CD4-positive, alpha-beta T cell treated with Interferon gamma for 1 hour (primary cell): ENCODE measurements around the gene REXO1.

ENCODE experiments used
- DNase-seq: peaks from one replicate; pipeline ENCODE4 v3.0.0-alpha.2; 2020

REXO1 gene

DNA sequence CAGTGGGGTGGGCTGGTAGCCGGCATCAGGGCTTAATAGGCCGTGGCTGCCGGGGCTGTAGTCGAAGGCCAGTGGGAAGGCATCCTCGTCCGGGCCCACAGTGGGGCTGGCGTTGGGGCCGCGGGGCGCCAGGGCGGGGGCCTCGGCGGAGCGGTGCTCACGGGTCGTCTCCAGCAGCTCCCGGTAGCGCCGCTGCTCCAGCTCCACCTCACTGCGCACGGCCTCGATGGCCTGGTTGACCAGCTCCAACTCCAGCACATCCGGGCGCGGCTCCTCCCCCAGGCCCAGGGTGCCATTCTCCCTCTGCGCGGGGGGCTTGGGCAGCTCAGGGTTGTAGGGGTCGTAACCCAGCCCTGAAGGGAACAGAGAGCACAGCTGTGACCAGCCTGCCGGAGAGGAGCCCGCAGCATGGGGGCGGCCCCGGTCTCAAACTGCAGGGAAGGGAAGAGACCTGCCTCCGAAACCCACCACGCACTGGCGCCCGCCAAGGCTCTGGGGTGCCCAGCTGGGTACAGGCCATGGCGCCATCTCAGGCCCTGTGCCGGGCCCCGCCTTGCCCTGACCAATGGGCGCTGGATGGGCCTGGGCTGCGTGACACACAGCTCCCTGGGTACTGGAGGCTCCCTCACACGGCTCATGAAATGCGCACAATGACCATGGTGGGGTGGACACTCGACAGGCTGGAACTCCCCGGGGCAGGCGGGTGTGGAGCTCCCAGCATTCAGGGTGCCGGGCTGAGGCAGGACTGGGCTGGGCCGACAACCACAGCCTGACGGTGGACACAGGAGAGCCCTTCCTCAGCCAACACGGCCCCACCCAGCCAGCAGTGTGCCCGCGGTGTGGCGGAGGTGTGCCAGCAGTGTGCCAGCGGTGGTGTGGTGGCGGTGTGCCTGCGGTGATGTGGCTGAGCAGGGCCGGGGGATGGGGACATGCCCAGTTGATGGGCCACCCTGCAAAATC is 19.7 kb downstream of the REXO1 start:
- no peak for DNase-seq

DNA sequence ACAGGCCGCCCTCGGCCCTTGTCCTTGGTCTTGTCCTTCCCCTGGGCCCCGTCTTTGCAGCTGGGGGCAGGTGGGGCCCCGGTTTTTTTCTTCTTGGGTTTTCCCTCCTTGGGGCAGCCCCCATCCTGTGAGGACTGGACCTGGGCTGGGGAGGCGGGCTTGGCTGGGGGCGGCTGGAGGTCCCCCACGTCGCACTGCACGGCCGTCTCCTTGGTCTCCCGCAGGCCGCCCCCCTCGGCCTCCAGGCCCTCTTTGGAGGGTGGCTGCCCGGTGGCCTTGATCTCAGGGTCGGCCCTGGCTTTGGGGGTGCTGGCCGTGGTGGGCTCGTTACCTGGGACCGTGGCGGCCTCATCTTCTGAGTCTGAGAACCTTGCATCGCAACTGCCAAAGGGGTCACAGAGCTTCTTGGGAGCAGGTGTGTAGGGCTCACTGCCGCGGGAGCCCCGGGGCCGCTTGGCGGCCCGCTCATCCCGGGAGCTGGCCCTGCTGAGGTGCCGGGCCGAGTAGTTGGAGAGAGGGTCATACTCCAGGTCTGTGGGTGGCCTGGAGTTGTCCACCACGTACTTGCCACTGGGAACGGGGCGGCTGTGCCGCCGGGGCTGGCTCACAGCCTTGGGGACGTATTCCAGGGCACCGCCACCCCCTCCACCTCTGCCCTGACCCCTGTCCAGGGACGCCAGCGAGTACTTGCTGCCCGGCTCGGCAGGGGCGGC is 20.6 kb downstream of the REXO1 start:
- no peak for DNase-seq

DNA sequence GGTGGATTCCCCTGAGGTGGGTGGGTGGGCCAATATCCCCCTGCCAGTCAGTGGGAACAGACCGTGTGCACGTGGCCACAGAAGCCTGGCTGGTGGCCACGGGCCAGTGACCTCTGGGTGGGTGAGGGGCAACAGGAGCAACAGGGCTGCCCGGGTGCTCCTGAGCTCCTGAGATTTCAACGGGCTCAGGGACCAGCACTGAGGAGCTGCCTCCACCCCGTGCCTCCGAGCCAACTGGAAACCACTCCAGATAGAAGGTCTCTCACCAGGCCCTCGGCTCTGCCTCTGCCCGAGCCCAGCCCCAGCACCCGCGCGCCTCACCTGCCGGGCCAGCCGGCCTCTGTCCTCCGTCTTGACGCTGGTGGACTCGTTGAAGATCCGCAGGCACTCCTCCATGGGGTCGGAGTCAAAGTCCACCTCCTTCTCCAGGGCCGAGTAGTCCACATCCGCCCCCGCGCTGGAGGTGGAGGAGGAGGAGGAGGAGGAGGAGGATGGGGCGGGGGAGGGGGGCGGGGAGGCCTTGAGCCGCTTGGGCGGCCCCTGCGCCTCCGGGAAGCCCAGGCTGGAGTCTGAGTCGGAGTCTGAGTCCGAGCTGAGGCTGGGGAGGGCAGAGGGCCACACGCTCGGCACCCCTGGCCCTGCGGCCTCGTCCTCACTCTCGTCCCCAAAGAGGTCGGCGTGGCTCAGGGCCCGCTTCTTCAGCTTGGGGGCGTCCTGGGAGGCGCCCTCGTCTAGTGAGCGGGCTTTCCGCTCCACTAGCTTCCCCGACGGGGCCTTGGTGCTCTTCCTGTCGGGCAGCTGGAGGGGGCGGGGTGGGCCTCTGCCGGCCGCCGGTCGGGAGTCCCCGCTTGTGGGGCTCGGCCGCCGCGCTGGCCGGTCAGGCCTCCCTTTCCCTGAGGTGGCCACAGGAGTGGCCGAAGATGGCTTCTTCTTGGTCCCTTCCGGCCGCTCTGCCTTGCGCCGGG is 21.4 kb downstream of the REXO1 start:
- DNase-seq = no peak

DNA sequence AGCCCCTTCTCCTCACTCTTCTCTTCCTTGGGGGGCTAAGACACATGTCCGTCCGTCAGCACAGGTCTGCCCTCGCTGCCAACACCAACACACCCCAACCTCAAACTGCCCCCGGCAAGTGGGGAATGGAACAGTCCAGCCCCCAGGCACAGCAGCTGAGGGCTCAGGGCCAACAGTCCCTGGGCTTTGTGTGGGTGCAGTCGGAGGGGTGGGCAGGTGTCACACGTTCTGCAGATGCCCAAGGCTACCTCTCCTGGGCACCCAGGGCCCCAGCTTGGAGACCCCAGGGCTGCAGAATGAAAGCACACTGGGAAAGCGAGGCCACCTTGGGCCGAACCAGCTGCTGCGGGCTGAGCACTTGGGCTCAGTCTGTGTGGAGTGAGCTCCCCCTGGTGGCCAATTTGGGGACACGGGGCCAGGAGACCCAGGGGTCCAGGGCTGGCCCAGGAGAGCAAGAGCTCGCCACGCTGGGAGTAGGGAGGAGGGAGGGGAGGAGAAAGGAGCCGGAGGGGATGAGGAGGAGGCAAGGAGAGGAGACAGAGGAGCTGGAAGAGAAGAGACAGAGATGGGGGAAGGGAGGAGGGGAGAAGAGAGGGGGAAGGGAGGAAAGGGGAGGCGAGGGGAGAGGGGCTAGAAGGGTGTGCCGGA is 22.2 kb downstream of the REXO1 start:
- peak; percentile 70 for DNase-seq

DNA sequence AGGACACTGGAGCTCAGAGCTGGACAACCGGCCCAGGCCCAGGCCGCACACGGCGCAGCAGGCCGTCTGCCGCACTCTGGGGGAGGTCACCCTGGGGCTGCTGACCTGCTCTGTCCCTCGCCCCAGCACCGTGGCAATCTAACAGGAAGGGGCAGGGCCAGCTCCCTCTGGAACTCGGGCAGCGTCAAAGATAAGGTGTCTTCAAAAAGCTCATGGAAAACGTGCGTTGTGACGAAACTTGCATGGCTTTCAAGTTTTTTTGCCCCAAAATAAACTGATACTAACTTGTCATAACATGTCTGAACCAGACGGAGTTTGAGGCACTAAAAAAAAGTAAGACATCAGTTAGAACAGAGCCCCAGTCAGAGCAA is 24.0 kb downstream of the REXO1 start:
- DNase-seq = no peak

DNA sequence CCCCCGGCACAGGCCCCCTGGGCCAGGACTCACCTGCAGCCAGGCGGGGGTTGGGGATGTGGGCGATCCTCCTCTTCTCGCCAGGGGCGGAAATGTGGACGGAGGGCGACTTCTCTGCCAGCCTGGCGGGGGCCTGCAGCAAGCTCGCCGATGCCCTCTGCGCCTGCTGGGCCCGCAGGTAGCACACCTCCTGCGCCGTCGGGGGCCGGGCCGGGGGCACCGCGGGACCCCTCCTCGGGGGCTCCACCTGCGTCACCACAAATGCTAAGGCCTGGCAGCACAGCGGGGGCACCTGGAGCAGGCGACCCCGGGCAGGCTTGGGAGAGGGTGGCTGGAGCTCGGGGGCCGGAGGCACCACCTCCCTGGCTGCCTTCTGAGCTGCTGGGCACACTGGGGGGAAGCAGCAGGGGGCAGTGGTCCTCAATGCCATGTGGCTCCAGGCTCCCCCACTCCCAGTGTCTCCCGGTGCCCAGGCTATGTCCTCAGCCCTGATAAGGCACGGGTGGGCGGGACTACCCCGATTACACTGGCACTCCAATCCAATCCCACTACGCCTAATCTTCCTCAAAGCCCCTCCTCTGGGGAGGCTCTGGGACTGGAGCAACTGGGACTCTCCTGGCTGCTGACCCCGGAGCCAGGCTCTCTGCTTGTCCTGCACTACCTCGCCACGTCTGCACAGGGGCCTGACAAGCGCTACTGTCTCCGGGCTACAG is 24.6 kb downstream of the REXO1 start:
- DNase-seq = no peak

DNA sequence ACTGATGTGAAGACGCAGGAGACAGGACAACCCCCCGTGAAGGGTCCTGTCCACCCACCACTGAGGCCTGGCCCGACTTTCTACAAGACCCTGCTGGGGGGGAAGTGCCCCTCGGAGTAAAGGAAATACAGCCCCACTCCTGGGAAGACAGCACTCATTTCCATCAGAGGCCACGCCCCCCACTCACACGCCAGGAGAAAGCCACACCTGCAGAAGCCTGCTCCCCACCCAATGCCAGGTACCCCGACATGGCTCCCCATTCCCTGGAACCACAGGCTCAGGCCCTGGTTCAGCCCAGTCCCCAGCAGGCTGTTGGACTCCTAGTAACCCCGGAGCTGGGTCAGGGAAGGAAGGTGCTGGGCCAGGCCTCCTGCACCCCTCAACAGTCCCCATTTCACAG is 25.3 kb downstream of the REXO1 start:
- DNase-seq = no peak

DNA sequence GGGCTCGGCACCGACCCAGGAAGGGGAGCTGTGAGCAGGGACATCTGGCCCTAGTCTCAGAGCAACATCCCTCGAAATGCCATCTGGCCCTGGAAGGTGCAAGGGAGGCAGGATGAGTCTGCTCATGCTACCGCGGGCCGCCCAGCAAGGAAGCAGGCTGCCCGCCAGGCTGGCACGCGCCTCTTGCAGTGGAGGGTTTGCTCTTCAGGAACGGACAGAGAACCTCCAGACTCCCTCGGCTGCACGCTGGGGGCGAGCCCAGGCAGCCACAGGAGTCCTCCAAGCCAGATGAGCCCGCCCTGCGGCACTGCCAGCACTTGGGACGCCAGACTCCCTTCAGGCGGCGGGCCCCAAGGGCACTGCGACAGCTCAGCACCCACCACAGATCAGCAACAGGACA is 26.1 kb downstream of the REXO1 start:
- DNase-seq = no peak

DNA sequence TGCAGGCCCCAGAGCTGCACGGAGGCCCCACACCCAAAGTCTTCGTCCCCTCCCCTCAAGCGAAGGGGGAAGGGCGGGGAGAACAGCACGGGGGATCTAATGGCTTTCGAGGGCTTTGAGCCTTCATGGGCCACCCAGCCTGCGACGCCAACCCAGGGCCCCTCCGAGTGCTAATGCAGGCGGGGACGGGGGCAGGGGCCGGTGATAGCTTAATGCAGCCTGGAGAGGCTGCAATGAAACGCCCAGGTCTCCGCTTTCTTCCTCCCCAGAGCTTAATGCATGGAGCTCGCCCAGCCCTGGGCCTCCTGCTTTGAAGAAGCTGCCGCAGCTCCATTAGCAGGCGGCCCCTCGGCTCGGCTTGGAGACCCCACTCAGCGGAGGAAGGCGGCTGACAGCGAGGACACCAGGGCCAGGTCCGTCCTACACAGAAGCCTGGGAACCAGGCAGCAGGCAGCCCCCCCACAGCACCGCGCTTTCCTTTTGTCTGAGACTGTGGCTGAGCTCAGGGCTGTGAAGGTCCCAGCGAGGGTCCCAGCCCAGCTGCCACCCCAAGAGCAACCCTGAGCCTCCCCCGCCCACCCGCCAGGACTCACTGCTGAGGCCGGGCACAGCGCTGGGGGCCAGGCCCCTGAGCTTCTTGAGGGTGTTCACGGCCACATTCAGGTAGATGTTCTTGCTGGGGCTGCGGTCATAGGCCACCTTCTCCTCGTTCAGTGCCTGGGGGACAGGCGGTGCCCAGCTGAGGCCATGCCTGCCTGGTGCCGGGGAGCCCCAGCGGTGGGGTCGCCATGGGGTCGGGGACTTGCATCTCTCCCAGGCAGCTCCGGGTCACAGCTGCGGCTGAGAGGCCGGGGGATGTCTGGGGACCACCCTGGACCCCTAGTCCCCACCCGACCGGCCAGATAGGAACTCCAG is 28.7 kb downstream of the REXO1 start:
- no peak for DNase-seq

DNA sequence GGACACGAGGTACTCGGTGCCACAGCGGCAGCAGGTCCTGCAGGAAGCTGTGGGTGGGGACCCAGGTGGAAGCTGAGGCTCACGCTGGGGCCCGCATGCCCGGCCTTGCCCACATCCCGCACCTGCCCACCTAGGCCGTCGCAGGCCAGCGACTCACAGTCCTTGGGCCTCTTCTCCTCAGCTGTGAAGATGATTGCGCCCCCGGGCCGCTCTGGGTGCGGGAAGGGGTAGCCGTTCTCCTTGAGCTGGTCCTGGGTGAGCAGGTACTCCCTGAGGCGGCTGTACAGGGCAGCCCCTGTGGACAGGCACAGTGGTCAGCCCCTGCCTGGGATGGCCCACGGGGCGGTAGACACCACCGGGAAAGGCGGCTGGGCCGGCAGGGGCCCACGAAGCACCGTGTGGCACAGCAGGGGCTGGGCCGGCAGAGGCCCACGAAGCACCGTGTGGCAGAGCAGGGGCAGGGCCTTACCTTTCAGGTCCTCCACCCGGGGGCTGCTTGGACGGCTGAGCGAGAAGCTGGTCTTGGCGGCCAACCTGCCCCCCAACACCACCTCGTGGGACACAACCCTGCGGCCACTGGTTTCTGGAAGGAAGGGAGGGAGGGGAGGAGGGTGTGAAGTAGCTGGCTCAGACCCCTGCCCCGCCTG is 29.6 kb downstream of the REXO1 start:
- no peak for DNase-seq

DNA sequence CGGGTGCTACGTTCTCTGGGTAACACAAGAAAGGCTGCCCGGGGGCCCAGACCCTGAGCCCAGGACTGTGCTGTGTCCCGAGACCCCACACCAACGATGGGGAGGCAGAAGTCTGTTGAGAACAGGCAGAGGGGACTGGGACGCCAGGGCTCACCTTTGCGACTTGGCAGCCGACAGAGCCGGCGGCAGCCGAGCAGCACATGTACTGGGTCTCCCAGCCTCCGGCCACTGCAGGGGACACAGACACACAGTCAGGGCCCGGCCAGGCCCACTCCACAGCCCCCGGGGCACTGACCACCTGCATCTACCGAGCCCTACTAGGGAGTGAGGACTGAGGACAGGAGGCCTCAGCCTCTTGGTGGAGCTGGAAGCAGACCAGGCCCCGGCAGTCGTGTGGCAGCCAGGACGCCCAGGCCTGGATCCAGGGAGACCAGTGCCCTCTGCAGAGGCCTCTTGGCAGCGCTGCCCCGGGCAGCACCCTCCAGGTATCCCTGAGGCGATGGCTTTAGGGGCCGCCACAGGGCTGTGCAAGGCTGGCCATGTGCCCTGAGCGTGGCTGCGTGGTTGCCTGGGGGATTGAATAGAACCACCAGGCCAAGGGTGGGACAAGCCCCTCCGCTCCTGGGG is 30.6 kb downstream of the REXO1 start:
- DNase-seq = no peak

DNA sequence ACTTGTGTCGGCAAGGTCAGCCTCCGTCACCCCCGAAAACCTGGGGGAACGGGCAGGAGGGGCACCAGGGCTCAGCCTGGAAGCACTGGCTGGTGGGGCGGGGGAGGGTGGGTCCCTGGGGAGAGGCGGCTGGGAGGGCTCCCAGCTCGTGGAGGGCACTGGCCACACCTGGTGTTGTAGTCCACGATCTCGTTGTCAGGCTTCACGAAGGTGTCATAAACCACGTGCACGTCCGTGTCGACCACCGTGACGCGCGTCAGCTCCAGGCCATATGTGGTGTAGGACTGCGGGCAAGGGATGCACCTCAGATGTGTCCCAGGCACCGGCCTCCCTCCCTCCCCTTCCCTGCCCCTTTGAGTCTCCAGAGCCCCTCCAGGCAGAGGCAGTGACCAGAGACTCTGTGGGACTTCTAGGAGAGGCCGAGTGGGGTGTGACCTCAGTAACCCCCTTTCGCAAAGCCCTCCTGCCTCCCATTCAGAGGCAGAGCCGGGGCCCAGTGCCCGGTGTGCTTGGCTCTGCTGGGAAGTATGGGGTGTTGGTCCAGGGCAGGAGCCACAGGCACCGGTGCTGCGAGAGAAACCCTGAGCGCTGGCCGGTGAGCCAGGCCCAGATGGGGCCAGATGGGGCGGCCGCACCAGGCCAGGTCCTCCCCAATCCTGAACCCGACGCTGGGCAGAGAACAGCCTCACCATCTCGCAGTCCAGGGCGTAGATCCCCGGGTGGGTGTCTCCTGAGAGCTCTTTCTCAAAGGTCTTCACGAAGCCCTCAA is 31.6 kb downstream of the REXO1 start:
- no peak for DNase-seq

DNA sequence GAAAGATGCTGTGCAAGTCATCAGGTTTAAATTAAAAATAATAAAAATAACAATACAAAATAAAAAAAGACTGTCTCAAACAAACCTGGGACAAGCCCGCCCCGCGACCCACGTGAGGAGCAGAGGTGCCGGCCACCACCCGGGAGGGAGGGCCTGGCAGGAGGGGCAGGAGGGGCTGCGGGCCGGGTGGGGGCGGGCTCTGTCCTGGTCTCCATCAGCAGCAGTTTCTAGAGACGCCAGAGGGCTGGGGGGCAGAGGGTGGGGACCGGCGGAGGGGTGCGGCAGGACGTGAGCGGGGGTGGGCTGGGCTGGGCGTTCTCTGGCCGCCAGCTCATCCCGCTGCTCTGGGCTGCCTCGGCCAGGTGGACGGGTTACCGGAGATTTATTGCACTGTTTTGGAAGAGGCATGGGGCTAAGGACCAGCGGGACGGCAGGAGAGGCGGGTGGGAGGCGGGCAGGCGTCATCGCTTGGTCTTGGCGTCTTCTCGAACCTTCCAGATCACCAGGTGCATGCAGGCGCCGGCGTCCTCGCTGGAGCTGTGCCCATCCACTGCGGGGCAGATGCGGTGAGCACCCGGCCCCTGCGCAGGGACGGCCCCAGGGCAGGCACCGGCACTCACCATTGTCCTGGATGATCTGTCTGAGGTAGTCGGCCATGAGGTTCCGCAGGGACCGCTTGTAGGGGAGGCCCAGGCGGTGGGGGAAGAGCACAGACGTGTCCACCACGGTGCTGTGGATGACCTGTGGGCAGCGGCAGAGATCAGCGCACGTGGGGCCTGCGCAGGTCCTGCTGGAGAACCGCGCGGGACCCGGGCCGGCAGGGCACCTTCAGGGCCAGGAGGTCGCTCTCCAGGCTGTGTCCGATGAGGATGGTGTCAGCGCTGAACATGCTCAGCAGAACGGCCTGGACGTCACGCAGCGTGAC is 32.4 kb downstream of the REXO1 start:
- no peak for DNase-seq

DNA sequence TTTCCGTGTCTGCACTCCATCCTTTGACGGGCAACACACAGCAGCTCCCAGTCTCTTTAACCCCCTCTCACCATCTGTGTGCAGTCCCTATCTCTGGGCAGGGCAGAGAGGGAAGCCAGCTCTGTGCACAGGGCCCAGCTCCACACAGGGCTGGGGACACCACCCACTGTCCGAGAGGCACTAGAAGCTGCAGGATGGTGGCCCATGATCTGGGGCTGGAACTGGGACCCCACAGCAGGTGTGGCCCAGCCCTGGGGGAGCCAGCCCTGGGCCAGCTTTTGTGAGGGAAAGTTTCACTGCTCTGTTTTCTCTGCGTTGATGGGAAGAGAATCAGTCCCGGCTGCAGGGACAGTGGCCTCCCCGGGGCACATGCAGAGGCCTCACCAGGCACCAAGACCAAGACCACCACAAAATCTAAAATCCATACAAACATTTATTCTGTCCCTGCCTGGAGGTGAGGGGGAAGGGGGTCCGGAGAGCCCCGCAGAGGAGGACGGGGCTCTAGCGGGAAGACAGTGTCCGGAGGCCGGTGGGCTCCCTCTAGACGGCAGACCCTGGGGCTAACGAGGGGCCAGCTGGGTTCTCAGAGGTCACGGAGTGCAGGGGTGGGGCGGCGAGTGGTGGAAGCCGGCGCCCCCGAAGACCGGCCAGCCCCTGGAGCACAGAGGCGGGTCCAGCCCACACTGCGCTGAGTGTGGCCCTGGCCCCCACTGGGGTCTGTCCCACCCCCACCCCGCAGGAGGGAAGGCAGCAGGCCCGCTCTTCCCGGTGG is 33.3 kb downstream of the REXO1 start:
- no peak for DNase-seq

DNA sequence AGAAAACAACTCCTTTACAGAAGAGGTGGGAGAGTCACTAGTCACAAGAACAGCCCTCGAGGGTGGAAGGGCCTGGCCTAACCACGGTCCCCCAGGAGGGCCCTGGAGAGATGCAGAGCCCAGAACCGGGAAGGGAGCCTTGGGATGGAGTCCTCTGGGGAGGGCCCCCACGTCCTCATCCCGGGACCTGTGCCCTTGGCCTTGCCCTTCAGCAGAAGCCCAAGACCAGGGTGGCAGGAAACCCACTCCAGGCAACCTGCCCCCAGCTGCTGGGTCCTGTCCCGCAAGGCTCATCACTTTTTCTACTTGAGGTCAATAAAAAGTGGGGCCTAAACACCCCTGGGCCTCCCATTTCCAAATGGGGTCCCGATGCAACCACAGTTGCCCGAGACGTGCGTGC is 33.9 kb downstream of the REXO1 start:
- no peak for DNase-seq

DNA sequence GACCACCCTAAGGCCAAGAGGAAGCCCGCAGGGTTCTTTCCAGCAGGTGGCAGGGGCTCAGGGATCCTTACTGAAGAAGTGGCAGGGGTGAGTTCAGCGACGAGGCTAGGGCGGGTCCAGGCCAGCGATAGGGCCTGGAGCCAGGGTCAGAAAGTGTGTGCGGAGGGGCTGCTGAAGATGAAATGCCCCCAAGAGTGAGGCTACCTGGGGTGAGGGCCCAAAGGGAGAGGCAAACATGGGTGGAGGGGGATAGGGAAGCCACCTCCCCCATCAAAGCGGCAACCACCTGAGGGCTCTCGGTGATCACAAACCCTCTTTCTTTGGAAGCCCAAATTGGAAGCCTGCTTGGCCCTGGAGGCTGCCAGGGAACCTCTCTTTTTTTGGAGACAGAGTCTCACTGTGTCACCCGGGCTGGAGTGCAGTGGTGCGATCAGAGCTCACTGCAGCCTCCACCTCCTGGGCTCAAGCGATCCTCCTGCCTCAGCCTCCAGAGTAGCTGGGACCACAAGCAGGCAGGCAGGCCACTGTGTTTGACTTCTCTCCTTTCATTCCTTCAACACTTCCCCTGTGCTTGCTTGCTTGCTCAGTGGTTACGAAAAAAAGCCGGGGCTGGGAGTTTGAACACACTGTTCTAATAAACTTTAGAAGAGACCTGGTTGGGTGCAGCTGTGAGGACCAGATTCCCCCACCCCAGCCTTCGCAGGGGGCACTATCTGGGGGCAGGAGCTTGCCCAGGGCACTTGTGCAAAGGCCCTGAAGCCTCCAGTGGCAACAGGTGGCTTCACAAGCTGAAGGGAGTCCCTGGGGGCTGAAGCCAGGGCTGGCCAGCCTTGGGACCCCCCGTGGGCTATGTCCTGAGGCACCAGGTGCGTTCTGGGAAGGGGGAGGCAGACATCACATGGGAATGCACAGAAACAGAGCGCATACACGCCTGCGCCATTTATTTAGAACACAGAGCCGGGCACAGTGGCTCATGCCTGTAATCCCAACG is 34.8 kb downstream of the REXO1 start:
- DNase-seq = no peak
